ENCODE data around the gene NTRK3.
A peak's percentile ranks its signal among the peaks of the same experiment; 100 is the strongest.

The NTRK3 gene

DNA sequence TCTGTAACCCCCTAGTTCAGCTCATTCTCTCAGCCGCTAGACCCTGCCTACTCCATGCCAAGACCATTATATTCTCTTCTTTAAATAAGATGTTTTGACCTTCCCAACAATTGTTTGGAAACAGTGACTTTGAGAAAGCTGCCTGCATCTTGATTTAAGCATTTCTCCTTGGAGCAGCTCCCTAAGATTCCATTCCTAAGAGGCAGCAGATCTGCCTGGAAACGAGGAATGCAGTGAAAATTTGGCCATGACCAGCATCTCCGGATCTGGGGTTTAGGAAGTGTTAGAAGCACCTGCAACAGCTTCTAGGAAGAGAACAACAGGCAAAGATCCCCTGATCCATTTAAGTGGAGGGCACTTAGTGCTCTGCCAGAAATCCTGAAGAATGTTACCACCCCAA lies 235.7 kb downstream of the NTRK3 start:
- no peak for DNase-seq

DNA sequence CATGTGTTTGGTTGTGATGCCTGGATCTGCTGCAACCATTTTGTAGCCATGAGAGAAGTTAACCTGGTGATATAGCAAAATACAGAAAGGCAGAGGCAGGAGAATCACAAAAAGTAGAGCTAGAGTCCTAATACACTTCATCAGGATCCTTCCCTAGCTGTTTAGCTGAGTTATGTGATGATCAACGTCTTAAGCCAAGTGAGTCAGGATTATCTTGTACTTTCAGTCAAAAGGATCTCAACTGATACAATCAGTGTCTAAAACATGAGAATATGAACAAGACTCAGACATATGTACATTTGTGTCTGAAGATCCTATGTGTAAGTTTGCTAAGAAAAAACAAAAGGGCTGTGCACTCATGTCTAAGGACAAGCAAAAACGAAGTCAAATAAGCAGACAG lies 236.9 kb downstream of the NTRK3 start:
- DNase-seq: no peak

DNA sequence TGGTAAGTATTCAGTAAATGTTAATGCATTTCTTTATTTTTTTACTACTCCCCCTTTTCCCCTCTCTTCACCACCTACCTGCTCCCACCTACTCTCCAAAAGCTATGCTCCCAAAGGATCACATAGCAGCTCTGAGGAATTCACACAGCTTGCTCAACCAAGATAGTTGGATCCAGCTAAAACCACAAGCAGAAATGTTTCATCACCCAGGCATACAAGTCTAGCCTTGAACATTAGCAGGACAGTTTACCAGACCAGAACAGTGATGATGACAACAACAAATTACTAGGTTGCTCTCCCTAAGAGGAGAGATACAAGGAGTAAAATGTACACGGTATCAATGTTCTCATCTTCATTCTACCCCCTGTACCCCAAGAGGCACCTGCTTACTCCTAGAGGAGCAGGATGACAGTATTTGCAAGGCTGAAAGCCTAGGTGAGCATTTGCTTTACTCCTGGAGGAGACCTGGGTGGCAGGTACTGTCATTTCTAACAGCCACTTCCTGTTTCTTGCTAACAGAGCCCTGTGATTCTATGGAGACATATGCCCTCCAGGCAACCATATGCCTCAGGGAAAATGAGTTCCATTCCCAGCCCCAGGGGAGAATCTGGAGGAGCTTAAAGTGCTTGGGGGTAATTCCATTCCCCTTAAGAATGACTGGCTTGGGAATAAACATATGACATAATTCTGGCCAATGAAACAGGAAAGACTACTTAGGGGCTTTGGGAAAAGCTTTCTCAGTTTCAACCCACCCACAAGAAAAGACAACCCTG lies 237.5 kb downstream of the NTRK3 start:
- DNase-seq: peak; percentile 25

DNA sequence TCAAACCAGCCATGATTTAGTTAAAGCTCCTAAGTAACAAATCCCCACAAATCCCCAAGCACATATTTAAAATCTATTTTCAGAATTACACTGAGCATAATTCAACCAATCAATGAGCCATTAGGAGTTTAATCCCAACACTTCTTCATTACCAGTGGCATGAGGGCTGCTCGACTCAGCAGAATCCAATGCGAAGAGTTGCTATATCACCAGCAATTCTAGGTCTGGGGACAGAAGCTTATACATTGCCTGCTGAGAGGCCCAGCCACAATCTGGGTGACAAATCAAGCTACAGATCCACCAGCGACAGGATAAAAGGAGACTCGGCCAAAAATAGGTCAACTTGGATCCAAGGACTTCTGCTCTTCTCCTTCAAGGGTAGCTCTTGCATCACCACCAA lies 238.8 kb downstream of the NTRK3 start:
- no peak for DNase-seq

DNA sequence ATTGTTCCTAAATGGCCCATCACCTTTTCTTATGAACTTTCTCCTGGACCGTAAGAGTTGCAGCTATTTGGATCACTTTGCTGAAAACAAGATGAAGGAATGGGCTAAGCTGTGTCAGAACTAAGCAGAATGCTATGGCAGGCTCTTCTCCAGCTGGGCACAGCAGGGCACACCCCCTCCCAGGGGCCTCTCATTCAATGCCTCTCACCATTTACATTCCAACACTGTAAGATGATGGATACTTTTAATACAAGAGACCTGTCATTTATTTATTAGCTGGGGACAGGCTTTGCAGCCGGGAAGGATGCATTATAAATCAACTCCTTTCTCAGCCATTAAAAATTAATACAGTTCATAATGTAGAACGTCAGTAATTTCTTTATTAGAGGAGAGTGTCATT lies 240.1 kb downstream of the NTRK3 start:
- DNase-seq: no peak

DNA sequence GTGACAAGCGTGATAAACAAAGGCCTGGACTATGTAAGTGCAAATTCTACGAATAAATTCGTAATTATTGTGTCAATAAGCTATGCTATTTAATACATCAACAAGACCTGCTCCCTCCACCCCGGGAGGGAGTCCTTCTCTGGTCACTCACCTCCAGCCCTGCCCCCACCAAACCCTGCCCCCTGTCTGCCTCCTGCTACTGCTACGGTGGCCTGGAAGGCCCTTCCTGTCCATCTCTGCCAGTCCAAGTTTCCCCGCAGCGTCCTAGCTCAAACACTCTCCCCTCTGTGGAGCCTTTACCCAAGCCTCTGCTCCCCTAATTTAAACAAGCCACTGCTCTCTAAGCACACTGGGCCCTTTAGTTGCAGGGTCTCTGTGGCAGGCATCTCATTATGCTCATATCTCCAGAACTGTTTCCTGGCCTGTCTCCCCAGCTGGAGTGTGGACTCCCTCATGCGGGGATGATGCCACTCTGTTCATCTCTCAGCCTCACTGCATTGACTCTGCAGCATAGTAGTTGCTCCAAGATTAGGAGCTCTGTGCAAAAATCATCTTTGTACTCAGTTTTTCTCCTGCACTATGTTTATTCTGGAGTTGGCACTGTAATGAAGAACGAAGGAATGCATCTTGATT lies 241.2 kb downstream of the NTRK3 start:
- no peak for DNase-seq

DNA sequence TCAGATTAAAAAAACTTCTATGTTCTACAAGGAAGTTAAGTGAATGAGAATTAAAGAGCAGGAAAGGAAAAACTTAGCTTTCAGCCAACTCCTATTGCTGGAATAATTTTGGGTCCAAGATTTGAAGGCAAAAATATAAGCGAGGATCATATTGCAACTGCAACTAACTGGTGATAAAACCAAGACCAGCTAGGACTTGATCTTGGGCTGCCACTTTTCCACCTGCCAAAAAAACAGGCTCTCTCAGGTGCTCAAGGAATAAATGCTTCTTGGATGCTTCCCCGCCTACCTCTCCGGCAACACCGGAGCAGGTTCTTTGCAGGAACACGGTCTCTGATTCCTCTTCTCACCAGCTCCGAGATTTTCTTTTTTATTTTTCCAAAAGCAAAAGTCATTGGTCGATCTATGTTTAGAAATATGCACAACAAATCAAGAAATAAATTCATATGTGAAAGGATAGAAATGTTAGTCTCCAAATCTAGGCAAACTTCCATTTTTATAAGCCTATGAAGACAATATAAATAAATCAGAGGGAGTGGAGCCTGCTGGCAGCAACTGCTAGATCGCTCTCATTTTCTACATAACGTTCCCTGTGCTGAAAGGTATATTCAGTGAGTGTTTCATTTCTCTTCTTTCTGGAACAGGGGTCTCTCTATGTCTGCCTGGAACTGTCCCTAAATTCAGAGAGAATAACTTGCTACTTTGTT lies 241.9 kb downstream of the NTRK3 start:
- no peak for DNase-seq

DNA sequence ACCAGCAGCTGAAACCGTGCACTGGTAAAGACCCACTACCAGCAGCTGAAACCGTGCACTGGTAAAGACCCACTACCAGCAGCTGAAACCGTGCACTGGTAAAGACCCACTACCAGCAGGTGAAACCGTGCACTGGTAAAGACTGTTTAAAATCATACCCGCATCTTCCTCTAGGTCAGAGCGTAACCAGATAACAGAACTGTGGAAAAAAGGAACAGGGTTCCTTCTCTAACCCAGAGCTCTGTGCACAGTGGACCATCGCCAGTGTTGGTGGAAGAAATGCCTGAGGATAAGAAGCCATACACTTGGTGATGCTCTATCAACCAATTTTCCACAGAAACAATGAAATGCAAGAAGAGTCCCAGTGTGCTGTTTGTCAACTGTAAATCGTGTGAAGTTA lies 243.4 kb downstream of the NTRK3 start:
- DNase-seq: no peak

DNA sequence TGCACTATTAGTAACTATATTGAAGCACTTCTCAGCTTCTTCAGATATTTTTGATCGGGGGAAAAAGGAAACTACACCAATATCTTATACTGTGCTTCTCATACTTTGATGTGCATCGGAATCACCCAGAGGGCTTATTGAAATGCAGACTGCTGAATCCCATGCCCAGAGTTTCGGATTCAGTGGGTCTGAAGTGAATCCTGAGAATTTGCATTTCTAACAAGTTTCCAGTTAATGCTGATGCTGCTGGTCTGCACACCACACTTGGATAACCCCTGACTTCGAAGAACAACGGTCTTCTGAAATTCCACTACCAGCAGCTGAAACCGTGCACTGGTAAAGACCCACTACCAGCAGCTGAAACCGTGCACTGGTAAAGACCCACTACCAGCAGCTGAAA lies 243.9 kb downstream of the NTRK3 start:
- no peak for DNase-seq

DNA sequence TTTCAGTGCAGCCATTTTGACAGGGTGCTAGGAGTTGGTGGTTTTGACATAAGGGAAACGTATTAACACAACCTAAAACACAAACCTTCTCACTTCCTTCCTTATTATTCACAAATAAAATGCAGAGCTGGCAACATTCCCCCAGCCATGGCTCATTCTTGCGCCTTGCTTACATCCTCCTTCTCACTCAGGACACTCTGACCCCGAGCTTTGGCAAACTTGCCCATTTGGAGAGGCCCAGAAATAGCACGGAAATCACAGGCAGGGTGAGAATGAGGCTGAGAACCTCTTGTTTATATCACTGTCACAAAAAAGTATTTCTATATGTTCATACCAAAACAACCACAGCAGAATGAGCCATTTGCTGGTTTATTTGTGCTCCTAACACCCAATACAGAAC lies 244.3 kb downstream of the NTRK3 start:
- no peak for DNase-seq

DNA sequence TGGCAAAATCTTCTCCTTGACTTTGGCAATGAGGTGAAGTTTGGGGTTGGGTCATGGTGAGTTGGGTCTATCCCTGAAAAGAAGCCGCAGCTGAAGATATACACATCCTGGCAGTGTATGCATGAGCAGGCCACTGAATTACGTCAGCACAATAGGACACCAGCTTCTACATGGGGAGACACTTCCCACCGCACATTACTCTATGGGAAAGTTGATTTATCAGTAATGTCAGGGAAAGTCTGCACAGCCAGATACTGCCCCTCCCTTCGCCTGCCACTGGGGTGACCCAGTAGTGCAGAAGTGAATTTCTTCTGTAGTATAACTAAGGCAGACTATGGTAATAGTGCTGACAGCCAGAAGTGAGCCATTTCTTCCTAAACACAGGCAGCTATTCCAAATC lies 245.0 kb downstream of the NTRK3 start:
- DNase-seq: no peak

DNA sequence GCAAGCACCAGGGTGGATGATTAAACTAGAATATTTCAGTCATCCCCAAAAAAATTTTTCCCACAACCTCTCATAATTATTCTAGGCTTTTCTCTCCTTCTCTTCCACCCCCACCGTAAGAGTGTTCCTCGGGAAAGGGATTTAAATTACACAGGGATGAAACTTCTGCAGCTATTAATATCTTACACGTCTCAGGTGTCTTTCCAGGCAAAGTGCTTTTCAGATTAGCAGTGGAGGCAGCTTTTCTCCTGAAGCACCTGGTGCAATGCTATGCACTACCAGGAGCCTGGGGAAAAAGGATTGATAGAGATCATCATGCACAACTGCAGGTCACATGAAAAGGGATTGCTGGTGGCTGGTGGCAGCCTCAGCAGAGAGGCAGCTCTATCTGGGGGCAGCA lies 250.4 kb downstream of the NTRK3 start:
- no peak for DNase-seq

DNA sequence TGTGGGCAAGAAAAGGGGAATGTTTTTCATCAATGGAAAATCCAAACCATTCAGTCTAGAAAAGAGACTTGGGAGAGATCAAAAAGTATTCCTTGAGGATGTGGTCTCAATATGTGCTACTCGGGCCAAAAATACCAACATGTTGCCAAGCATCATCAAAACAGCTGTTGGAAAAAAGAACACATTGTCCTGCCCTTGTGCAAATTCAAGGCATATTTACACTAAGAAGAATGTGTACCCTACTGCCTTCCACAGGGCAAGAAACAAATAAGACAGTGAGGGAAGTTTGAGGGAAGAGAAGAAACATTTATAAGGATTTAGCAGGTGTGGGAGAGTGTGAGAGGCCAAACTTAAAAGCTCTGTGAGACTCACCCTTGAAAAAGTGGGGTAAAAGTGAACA lies 252.1 kb downstream of the NTRK3 start:
- DNase-seq: no peak

DNA sequence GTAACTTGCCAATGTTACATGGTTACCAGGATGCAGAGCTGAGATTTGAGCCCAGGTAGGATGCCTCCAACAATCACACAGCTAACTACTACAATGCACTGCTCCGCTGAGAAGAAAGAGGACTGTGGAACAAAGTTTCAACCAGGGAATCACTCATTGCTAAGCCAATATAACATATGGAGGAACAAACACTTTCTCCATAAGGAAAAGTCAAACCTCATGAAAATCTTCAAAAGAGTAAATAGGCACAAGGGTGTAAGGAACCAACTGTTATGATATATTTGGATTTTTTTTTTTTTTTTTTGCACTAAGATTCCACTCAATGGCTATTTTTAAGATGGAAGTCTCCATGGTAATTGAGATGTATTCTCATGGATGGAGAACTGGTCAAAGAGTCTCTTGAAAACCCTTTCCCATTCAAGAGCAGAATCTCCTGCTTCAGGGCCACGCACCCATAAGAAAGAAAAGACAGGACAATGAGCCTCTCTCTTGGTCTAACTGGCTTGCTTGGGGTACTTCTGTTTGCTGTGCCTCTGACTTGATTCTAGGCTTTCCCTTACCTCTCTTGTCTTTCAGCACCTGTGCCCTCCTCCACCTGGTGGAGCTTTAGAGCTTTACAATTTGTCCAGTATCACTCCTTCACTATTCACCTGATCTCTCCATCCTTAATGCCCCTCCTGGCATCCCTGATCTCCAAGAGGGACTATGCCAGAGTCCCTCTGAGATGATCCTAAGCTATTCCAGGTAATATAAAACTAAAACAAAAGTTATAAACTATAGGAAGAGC lies 252.8 kb downstream of the NTRK3 start:
- DNase-seq: no peak

DNA sequence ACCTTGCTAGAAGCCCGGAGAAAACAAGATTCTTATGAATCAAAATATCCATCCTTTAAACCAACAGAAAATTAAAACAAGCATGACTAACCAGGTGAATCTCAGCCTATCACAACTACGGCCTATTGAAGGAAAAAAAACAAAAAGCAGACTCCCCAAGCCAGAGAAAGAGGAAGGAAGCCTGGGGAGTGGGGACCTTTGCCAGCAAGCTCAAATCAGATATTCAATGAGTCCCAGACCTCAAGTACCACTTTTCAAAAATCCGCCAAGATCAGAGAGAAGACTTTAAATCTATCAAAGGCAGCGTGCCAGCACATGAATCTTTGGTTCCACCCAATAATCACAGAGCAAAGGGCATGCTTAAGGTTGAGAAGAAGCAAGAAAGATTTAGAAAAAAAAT lies 253.8 kb downstream of the NTRK3 start:
- DNase-seq: no peak

DNA sequence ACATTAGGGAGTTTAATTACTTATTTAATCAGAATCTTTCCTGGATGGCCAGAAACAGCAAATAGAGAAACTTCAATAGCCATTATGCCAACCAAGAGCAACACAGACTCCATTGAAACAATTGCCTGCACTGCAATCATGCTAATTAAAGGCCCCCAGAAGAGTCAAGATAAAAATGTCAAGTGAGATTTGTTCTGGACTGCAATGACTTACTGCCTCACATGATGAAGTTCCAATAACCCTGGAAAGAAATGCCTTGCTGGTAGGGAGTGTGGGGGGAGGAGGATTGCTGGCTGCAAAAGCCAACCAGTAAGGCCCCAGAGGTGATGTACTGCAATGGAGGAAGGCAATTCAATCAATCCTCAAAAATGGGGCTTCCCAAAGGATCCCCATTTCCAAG lies 257.9 kb downstream of the NTRK3 start:
- no peak for DNase-seq

DNA sequence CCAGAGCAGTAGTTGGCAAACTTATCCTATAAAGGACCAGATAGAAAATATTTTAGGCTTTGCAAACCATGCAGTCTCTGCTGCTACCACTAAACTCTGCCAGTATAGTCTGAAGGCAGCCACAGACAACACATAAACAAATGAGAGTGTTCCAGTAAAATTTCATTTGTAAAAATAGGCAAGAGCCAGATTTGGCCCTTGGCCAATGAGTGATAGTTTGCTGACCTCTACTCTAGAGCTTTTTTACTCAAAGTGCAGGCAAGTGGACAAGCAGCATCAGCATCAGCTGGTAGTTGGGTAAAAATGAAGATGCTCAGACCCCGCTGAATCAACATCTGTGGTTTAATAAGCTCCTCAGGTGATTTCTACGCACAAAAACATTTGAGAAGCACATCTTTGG lies 269.8 kb downstream of the NTRK3 start:
- no peak for DNase-seq

DNA sequence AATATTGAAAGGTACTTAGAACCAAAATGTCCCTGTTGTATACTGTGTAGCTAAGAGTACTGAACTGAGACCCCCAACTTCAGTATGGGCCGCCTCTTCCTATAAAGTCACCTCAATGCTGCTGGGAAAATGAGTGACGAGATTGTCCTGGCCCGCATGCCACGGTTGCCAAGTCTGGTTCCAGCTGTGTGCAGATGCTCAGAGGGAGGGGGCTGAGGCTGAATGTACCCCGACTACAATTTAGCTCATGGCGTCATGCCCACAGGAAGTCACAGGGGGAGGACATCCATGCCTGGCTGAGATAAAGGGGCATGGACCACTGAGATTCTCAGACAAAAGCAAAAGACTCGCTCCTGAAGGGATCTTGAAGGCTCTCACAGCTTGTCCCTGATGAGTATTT lies 271.1 kb downstream of the NTRK3 start:
- DNase-seq: no peak

DNA sequence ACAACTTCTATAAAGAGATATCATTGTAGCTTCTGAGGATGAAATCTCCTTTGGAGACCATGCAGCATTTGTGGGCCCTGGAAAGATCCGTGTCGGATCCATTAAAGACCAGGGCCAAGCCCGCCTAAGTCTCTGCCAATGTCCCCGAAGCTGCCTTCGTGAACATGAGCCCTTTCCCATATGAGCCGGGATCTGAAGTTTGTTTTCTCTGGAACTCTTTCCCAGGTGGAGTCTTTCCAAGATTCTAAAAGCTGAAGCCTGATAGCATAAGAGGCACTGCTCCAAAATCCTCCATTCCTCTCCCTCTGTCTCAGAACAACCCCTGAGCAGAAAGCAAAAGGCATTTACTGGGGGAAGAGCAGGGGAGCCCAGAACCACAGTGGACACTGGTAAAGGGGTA lies 274.6 kb downstream of the NTRK3 start:
- no peak for DNase-seq

DNA sequence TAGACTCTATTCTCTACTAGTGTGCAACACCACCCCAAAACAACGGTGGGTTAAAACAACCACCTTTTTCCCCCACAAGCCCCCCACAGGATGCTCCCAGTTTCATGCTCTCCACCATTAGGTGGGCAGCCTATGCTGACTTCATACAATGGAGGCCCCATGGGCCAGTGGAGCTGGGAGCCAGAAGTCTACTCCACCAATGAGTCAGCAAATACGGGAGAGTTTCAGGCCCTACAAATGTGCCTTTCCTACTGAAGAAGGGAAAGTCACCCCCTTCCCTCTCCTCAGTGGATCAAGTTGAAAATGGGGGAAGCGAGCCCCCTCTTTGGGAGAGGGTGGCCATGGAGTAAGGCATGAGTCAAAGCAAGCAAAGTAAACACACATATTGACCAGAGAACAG lies 278.6 kb downstream of the NTRK3 start:
- no peak for DNase-seq

DNA sequence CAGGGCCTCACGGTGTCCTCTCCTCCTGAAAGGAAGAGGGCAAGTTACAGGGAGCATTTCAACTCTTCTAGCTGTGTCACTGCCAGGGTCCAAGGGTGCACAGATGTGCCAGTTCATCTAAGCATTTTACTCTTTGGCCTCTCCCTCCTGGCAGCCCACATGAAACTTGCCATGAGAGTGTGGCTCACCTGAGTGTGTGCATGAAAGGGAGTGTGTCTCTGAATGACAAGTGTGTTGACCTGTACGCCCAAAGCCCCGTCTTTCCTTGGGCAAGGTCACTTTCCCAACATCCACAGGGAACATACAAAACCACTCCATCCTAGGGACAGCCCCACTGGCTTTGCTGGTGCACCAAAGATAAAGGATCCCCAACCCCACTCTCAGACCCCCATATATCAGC lies 280.0 kb downstream of the NTRK3 start:
- DNase-seq: no peak

DNA sequence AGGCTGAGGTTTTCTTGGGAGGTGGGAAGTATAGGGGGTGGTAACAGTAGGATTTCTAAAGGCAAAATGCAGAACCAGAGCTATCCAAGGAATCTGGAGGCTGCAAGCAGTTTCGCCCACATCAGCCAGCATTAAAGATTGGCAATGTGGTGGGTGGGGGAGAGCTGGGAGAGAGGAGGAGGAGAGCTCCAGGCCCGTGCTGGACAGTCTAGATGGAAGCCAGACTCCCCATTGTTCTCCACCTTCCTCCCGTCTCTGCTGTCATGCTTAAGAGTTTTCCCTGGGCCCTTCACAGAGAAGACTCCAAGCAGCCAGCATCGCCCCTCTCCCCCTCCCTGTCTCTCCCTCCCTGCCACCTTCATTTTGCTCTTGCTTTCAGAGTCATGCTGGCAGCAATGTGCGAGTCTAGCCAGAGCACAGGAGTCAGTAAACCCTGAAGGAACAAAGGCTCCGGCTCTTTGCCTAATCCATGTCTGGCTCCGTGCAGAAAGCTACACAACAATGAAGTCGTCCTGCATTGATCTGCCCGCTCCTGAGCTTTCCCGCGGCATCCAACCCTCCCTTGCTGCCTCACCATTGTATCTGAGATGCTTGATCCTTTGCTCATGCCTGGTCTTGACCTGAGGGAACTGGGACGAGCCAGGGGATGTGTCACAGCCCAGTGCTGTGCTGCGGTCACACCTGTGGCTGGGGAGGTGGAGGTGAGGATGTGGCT lies 282.9 kb downstream of the NTRK3 start:
- no peak for DNase-seq

DNA sequence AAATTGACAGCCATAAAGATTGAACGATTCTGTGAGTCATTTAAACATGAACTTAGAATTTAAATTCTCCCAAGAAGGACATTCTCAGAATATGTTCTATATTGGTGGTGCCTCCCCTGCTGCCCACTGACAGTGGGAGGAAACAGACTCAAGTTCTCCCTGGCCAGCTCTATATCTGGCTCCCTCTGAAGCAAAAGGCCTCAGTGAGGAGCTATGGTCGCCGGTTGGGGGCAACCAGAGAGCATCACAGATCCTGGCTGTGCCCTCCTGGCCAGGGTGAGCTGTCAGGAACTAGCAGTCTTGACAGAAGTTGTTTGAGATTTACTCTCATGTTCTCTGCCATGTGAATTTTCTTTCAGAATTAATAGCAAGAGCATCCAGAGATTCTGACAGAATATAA lies 285.5 kb downstream of the NTRK3 start:
- no peak for DNase-seq
